Spleen (tissue), 11 donors: Measurements from ENCODE around the gene ARHGEF2. TPM values are rescaled to one million over a fixed set of nuclear protein-coding genes. Genes with fewer than 3 reads are reported as not detected.

Experiments used
- DNase-seq: peaks from one replicate; pipeline ENCODE4 v3.0.0-alpha.2; 2020
- H3K27ac ChIP-seq, 8 donors: fragments of 200-600 bp; sonication (generic) in 7 of 8; 1 replicate in 4 of 8; 2 replicates in 4 of 8; pipeline versions ENCODE4 v1.5.0 to v1.8.0; 2016 to 2021; ENCODE audit warnings: inconsistent platforms in 4 of 8, mild to moderate bottlenecking in 4 of 8, moderate library complexity in 1 of 8
- H3K27me3 ChIP-seq, 7 donors: fragments of 200-600 bp; sonication (generic) in 6 of 7; replicated peaks in 1 of 7; 1 replicate in 4 of 7; 2 replicates in 3 of 7; pipeline versions ENCODE4 v1.5.0 to v1.8.0; 2016 to 2021; ENCODE audit warnings: inconsistent platforms in 3 of 7, mild to moderate bottlenecking in 1 of 7
- H3K36me3 ChIP-seq, 6 donors: fragments of 200-600 bp; sonication (generic) in 5 of 6; 1 replicate in 4 of 6; 2 replicates in 2 of 6; pipeline versions ENCODE4 v1.5.0 to v1.8.0; 2016 to 2021; ENCODE audit warnings: inconsistent platforms in 2 of 6
- H3K4me1 ChIP-seq, 6 donors: fragments of 200-600 bp; sonication (generic) in 5 of 6; 1 replicate in 3 of 6; 2 replicates in 3 of 6; pipeline versions ENCODE4 v1.5.0 to v1.8.0; 2016 to 2021; ENCODE audit warnings: inconsistent platforms in 3 of 6
- H3K4me3 ChIP-seq, 8 donors: fragments of 200-600 bp; sonication (generic) in 7 of 8; 1 replicate in 4 of 8; 2 replicates in 4 of 8; pipeline versions ENCODE4 v1.5.0 to v1.8.0; 2016 to 2021; ENCODE audit warnings: inconsistent platforms in 4 of 8, mild to moderate bottlenecking in 4 of 8, moderate library complexity in 2 of 8
- H3K9me3 ChIP-seq, 8 donors: fragments of 200-600 bp; sonication (generic) in 7 of 8; 1 replicate in 4 of 8; 2 replicates in 4 of 8; pipeline versions ENCODE4 v1.5.0 to v1.8.0; 2016 to 2021; ENCODE audit warnings: inconsistent platforms in 4 of 8
- POLR2A ChIP-seq, 3 donors: fragments of 450-650 bp; IDR thresholded peaks; one replicate each; pipeline ENCODE4 v1.5.1; 2017; ENCODE audit warnings: antibody characterized with exemption in 3 of 3, mild to moderate bottlenecking in 1 of 3
- POLR2AphosphoS5 ChIP-seq, 3 donors: sonication (generic); formaldehyde crosslinking; IDR thresholded peaks; one replicate each; pipeline ENCODE4 v1.5.1; 2017; ENCODE audit warnings: antibody characterized with exemption in 3 of 3
- WGBS, 5 donors: extraction: QIAGEN DNeasy Blood & Tissue Kit in 3 of 5; methylation state at CpG; one replicate each; pipeline versions ENCODE4 v1.1.5 to v1.1.7; 2013 to 2018; 5-methylcytosine and 5-hydroxymethylcytosine counted together
- intact Hi-C: fragments of 100-400 bp; cut with DNase I; formaldehyde crosslinking; loops from one replicate; pipeline ENCODE4 v1.15.0; 2023; ENCODE audit warnings: low total_unique reads
- polyA plus RNA-seq, 3 donors: library from polyadenylated mRNA; stranded (reverse); fragments of 200-250 nt; gene quantifications; one replicate each; pipeline ENCODE4 v1.2.1, GENCODE V29; 2013
- total RNA-seq, 7 donors: library from RNA; depleted of rRNA in 3 of 7; stranded (reverse); fragments of >200 nt in 3 of 7; fragmentation: NEBNext Ultra II Directional in 4 of 7; extraction: Animal tissue kit (Norgen Biotek cat#: 25700) in 4 of 7; gene quantifications; one replicate each; pipeline versions ENCODE4 v1.1.0 to v1.2.1, GENCODE V29; 2016 to 2021
- TF ChIP-seq, protein P1 (sequence below), 11 experiments: fragments of 200-600 bp in 7 of 11; fragments of 450-650 bp in 4 of 11; sonication (generic) in 4 of 11; IDR thresholded peaks in 8 of 11; conservative IDR thresholded peaks in 3 of 11; 1 replicate in 7 of 11; 2 replicates in 4 of 11; pipeline versions ENCODE4 v1.4.0 to v1.8.0; 2016 to 2021; ENCODE audit warnings: antibody characterized with exemption in 11 of 11, inconsistent platforms in 4 of 11, mild to moderate bottlenecking in 1 of 11
- donor health status: healthy with polysubstance abuse.
- donor health status: DM: no; HTN: no; CAD: no; lungs with moderate emphysema.
- donor health status: DM: no; HTN: no; CAD: no.
- donor health status: Bipolar disorder and iron deficiency.
- donor health status: healthy.
- donor health status: DM: no; HTN: no; CAD: no.
- donor health status: DM: yes; HTN: yes; CAD: no.

The ARHGEF2 gene
- total and polyA plus RNA-seq, 10 donors = 45.1 to 228 (median 167) TPM

DNA sequence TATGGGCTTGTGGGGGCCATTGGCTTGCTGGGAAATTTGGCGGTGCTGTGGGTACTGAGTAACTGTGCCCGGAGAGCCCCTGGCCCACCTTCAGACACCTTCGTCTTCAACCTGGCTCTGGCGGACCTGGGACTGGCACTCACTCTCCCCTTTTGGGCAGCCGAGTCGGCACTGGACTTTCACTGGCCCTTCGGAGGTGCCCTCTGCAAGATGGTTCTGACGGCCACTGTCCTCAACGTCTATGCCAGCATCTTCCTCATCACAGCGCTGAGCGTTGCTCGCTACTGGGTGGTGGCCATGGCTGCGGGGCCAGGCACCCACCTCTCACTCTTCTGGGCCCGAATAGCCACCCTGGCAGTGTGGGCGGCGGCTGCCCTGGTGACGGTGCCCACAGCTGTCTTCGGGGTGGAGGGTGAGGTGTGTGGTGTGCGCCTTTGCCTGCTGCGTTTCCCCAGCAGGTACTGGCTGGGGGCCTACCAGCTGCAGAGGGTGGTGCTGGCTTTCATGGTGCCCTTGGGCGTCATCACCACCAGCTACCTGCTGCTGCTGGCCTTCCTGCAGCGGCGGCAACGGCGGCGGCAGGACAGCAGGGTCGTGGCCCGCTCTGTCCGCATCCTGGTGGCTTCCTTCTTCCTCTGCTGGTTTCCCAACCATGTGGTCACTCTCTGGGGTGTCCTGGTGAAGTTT lies 36.4 kb downstream of the ARHGEF2 start:
- TF ChIP-seq POLR2A (IDR thresholded peaks at IDR 0.05) (no peak), POLR2AphosphoS5 (IDR thresholded peaks at IDR 0.05) (peak; percentile 67 to 89 (median 68))
- TF ChIP-seq, protein P1, sequence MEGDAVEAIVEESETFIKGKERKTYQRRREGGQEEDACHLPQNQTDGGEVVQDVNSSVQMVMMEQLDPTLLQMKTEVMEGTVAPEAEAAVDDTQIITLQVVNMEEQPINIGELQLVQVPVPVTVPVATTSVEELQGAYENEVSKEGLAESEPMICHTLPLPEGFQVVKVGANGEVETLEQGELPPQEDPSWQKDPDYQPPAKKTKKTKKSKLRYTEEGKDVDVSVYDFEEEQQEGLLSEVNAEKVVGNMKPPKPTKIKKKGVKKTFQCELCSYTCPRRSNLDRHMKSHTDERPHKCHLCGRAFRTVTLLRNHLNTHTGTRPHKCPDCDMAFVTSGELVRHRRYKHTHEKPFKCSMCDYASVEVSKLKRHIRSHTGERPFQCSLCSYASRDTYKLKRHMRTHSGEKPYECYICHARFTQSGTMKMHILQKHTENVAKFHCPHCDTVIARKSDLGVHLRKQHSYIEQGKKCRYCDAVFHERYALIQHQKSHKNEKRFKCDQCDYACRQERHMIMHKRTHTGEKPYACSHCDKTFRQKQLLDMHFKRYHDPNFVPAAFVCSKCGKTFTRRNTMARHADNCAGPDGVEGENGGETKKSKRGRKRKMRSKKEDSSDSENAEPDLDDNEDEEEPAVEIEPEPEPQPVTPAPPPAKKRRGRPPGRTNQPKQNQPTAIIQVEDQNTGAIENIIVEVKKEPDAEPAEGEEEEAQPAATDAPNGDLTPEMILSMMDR (IDR thresholded peaks at IDR 0.05 in 8 of 11, conservative IDR thresholded peaks at IDR 0.05 in 3 of 11) = no peak
- WGBS, 5 donors = 71 to 94% (median 75%) methylated on average over 12 to 29 of the region's 29 CpGs
- intact Hi-C loops = loop anchor here (5.0 kb wide), 1 partner anchor 40 kb away; no protein-coding TSS in a partner anchor
- H3K4me3 ChIP-seq = no peak overlapping the region
- peaks cover 0 to 16% (median 3%) of the 10 kb centered on the region in 6 donors for H3K36me3 ChIP-seq
- DNase-seq = peak; percentile 80
- peak overlapping the region; percentile 60 to 90 (median 79) for H3K27ac ChIP-seq
- peaks cover 62 to 98% (median 91%) of the 10 kb centered on the region in 6 donors for H3K4me1 ChIP-seq
- H3K27me3 ChIP-seq = no peaks in the 10 kb centered on the region
- H3K9me3 ChIP-seq = no peaks in the 10 kb centered on the region

DNA sequence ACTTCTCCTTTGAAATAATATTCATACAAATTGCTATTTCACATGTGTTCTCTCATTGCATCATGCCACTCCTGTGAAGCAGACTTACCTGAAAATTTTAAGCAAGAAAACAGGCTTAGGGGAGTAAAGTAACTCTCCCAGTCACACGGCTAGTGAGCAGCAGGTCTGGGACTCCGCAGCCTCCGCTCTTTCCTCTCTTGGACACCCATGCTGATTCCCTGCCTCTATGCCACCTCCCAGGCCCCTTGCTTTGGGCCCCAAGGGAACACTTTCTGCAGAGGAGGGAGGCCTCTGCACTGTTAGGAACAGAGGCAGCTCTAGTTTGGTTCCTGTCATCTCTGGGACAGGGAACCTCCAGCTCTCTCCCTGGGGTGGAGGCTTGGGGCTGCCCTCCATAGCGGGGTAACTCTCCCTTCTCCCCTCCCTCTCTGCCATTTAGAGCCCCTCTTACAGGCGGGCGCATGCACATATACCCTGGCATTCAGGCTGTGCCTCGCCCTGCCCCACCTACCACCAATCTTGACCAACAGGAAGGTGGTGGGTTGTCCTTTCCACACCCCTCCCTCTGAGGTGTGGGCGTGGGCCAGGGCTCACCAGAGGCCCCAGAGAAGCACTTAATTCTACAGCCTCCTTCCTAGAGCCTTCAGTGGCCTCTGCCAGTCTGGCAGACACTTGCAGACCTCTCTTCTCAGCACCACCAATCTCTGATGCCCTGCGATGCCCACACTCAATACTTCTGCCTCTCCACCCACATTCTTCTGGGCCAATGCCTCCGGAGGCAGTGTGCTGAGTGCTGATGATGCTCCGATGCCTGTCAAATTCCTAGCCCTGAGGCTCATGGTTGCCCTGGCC lies 37.1 kb downstream of the ARHGEF2 start, which contains the start of gene RXFP4:
RXFP4 (plus strand) TSS at position 646 of the 852 bp plus-strand sequence; CDS start at position 718, 72 bp downstream.
- peak; percentile 74 for DNase-seq
- intact Hi-C loops = loop anchor here (5.0 kb wide), 1 partner anchor 41 kb away; no protein-coding TSS in a partner anchor
- peak within 1 kb of the TSS; percentile 70 to 90 (median 79) for H3K27ac ChIP-seq
- H3K27me3 ChIP-seq = no peaks in the 10 kb centered on the region
- peaks cover 54 to 90% (median 83%) of the 10 kb centered on the region in 6 donors for H3K4me1 ChIP-seq
- H3K9me3 ChIP-seq = no peaks in the 10 kb centered on the region
- H3K36me3 ChIP-seq = peaks cover 0 to 9% (median 0%) of the 10 kb centered on the region in 6 donors
- 52 to 61% (median 57%) methylated on average over 11 of the region's 11 CpGs for WGBS, 5 donors
- TF ChIP-seq POLR2AphosphoS5 (IDR thresholded peaks at IDR 0.05) = peak in 2 of 3 donors; percentile 52 to 60
- no peak for TF ChIP-seq POLR2A (IDR thresholded peaks at IDR 0.05)
- TF ChIP-seq, protein P1 (IDR thresholded peaks at IDR 0.05 in 8 of 11, conservative IDR thresholded peaks at IDR 0.05 in 3 of 11) = no peak
- H3K4me3 ChIP-seq = no peak within 1 kb of the TSS

DNA sequence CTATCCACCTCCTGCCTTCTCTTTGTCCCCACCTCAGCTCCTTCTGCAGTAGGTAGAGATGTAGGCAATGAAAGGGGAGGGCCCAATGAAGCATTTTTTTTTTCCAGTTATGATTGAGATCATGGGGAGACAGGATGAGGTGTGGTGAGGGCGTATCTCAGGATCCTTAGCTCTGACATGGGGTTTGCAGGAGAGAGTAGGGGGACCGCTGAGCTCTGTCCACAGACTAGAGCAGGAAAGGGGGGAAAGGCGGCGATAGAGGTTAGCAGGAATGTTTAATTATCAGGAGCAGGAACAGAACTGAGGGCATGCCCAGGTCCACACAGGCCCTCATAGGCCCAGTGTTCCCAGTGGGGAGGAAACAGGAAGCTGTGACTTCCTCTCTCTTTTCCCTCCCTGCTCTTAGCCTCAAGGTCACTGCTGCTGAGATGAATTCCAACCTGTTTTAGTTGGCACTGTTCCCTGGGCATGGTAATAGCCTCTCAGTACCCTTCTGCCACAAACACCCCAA lies 37.8 kb downstream of the ARHGEF2 start:
- peak; percentile 66 for DNase-seq
- intact Hi-C loops = loop anchor here (5.0 kb wide), 1 partner anchor 42 kb away; no protein-coding TSS in a partner anchor
- WGBS, 5 donors = 27 to 51% (median 43%) methylated on average over 4 of the region's 4 CpGs
- TF ChIP-seq, protein P1 (IDR thresholded peaks at IDR 0.05 in 8 of 11, conservative IDR thresholded peaks at IDR 0.05 in 3 of 11) = no peak
- peak in 2 of 3 donors; percentile 39 to 76 for TF ChIP-seq POLR2AphosphoS5 (IDR thresholded peaks at IDR 0.05)
- Histone ChIP-seq H3K9me3 (no peaks in the 10 kb centered on the region), H3K27me3 (no peaks in the 10 kb centered on the region), H3K36me3 (peaks cover 0 to 3% (median 0%) of the 10 kb centered on the region in 6 donors), H3K27ac (peak overlapping the region; percentile 70 to 90 (median 79)), H3K4me3 (no peak overlapping the region), H3K4me1 (peaks cover 48 to 83% (median 77%) of the 10 kb centered on the region in 6 donors)
